BLaER1 treated with 17β-estradiol and CSF1 and Interleukin-3, amounts not matched to agents 10 nM and 100 nM (cell line): ENCODE results near the gene MUC5AC.
"Not testable (repeated sequence)": the region's sequence is repeated elsewhere in the genome, so short reads cannot be mapped to it uniquely, and the experiment has no call there.

ENCODE experiments used
- H3K27ac ChIP-seq, 11 experiments: shearing (Covaris generic); formaldehyde crosslinking; 2 replicates each; pipeline ENCODE4 v1.8.1; 2022
- H3K27me3 ChIP-seq, 11 experiments: shearing (Covaris generic); formaldehyde crosslinking; 2 replicates each; pipeline ENCODE4 v1.8.1; 2022
- H3K36me3 ChIP-seq, 11 experiments: shearing (Covaris generic); formaldehyde crosslinking; 2 replicates each; pipeline ENCODE4 v1.8.1; 2022
- H3K4me1 ChIP-seq, 10 experiments: shearing (Covaris generic); formaldehyde crosslinking; 2 replicates each; pipeline ENCODE4 v1.8.1; 2022
- H3K4me2 ChIP-seq, 11 experiments: shearing (Covaris generic); formaldehyde crosslinking; 2 replicates each; pipeline ENCODE4 v1.8.1; 2022
- H3K4me3 ChIP-seq, 10 experiments: shearing (Covaris generic); formaldehyde crosslinking; 2 replicates each; pipeline ENCODE4 v1.8.1; 2022
- H3K9ac ChIP-seq, 11 experiments: shearing (Covaris generic); formaldehyde crosslinking; 2 replicates each; pipeline ENCODE4 v1.8.1; 2022
- H3K9me3 ChIP-seq, 11 experiments: shearing (Covaris generic); formaldehyde crosslinking; replicated peaks in 1 of 11; 2 replicates each; pipeline ENCODE4 v1.8.1; 2022
- H4K20me1 ChIP-seq, 11 experiments: shearing (Covaris generic); formaldehyde crosslinking; 2 replicates each; pipeline ENCODE4 v1.8.1; 2022
- Cebpa-rat ChIP-seq, 11 experiments: shearing (Covaris generic); IDR thresholded peaks; 2 replicates each; pipeline ENCODE4 v1.8.1; 2022

Gene MUC5AC

DNA sequence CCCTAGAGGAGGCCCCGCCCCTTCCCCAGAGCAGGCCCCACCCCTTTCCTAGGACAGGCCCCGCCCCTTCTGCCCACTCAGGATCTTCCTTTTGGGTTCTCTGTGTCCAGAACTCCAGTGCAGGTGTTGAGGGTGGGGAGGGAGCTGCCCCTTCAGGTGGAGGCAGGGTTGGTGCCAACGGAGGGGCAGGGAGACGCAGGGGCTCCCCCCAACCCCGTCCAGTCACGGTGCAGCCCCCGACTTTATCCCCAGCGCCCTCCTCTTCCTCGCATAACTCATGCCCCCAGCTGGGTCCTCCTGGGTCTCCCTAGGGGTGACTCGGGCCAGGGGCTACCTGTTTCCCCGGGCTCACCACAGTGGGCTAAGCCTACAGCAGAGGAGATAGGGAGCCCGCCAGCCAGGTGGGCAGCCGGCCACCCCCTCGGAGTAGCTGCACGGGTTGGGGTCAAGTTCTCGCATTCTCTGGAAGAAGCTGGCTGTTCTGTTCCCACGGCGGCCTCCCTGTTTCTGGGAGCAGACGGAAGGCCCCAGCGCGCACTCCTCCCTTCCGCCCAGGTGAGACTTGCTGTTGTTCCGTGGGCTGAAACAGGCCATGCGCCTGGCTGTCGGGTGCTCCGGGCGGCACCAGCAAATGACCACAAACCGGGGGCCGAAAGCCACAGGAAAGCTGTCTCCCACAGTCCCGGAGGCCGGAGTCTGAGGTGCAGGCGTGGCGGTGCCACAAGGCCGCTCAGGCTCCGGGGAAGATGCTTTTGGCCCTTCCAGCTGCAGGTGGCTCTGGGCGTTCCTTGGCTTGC, 44.1 kb upstream of the MUC5AC start:
- Histone ChIP-seq H3K27me3 (no peaks in the 10 kb centered on the region; a peak in 1 of 22 replicates), H3K9ac (no peak overlapping the region)

DNA sequence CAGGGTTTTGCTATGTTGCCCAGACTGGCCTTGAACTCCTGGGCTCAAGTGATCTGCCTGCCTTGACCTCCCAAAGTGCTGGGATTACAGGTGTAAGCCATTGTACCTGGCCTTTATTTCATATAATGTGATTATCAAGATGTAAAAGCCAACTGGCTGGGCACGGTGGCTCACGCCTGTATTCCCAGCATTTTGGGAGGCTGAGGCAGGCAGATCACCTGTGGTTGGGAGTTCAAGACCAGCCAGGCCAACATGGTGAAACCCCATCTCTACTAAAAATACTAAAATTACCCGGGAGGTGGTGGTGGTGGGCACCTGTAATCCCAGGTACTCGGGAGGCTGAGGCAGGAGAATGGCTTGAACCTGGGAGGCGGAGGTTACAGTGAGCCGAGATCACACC, 42.5 kb upstream of the MUC5AC start:
- not testable (repeated sequence) for H3K27me3 ChIP-seq, H3K4me2 ChIP-seq, H3K36me3 ChIP-seq, H3K4me1 ChIP-seq, H3K9ac ChIP-seq, H4K20me1 ChIP-seq, H3K9me3 ChIP-seq, H3K27ac ChIP-seq, H3K4me3 ChIP-seq

More for the DNA sequence above, 44.1 kb upstream of the MUC5AC start:
- Histone ChIP-seq H3K36me3 (no peaks in the 10 kb centered on the region), H4K20me1 (no peaks in the 10 kb centered on the region; a peak in 2 of 22 replicates), H3K4me2 (no peak overlapping the region), H3K9me3 (peaks cover 0 to 4% (median 0%) of the 10 kb centered on the region in 11 experiments; a peak in 1 of 22 replicates), H3K4me3 (no peak overlapping the region), H3K27ac (no peak overlapping the region), H3K4me1 (peaks cover 0 to 5% (median 0%) of the 10 kb centered on the region in 10 experiments; a peak in 1 of 20 replicates)
- TF ChIP-seq Cebpa-rat (IDR thresholded peaks at IDR 0.05), result no peak

GRCh38 chr11:1116104-1116503, 41.6 kb upstream of the MUC5AC start:
- Histone ChIP-seq H3K36me3 (no peaks in the 10 kb centered on the region), H3K9me3 (peaks cover 0 to 4% (median 0%) of the 10 kb centered on the region in 11 experiments; a peak in 1 of 22 replicates), H3K4me3 (no peak overlapping the region), H3K27me3 (no peaks in the 10 kb centered on the region; a peak in 2 of 22 replicates), H3K4me1 (peaks cover 0 to 5% (median 0%) of the 10 kb centered on the region in 10 experiments; a peak in 1 of 20 replicates), H3K27ac (no peak overlapping the region), H3K9ac (no peak overlapping the region), H3K4me2 (no peak overlapping the region), H4K20me1 (peaks cover 0 to 15% (median 0%) of the 10 kb centered on the region in 11 experiments; a peak in 4 of 22 replicates)
- TF ChIP-seq Cebpa-rat (IDR thresholded peaks at IDR 0.05), result no peak

DNA sequence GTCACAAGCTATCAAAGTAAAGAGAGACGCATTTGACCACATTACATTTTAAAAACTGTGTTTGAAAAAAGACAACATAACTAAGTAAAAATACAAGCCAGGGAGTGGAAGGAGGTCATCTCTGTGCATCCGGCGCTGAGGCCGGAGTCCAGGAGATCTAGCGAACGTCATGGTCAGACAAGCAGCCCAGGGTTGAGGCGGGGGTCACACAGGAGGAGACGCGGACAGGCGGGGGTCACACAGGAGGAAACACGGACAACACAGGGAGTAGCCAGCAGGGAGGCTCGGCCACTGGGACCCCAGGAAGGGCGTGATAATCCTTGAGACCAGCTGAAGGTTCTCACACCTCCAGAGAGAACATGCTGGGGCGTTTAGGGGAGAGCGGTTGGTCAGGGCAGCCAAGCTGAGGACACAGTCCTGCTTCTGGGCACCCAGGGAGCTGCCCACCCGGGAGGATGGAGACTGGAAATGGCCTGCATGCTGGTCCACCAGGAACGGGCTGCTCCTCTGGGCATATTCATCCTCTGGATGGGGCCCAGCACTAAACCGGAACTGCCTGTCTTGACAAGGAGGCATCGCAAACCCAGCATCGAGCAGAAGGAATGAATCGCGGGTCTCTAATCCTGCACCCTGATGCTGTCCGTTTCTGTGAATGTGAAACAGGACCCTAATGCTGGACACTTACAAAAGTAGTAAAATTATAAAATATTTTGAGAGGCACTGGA, 40.9 kb upstream of the MUC5AC start:
- Histone ChIP-seq H3K9me3 (peaks cover 0 to 4% (median 0%) of the 10 kb centered on the region in 11 experiments; a peak in 1 of 22 replicates), H3K27ac (no peak overlapping the region), H3K4me2 (no peak overlapping the region), H3K27me3 (peaks cover 0 to under 1% (median 0%) of the 10 kb centered on the region in 11 experiments; a peak in 2 of 22 replicates), H4K20me1 (peaks cover 0 to 15% (median 0%) of the 10 kb centered on the region in 11 experiments; a peak in 4 of 22 replicates), H3K36me3 (no peaks in the 10 kb centered on the region), H3K9ac (no peak overlapping the region), H3K4me3 (no peak overlapping the region), H3K4me1 (peaks cover 0 to 5% (median 0%) of the 10 kb centered on the region in 10 experiments; a peak in 1 of 20 replicates)
- TF ChIP-seq Cebpa-rat (IDR thresholded peaks at IDR 0.05), result no peak

DNA sequence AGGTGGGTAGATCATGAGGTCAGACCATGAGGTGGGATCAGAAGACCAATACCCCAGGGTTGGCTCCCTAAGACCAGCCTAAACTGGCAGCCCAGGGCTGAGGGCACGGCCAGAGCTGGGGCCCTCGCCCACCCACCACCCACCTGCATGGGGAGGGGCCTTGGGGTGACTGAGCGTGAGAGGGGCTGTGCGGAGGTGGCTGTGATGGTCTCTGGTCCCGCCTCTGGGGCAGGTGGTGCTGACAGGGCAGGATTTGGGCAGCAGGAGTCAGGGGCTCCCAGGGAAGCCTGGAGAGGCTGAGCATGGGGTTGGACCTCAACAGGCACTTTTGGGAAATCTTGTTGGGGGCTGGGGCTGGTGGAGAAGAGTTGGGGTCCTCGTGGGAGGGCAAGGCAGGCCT, 39.8 kb upstream of the MUC5AC start:
- H3K4me1 ChIP-seq, result no peaks in the 10 kb centered on the region

DNA sequence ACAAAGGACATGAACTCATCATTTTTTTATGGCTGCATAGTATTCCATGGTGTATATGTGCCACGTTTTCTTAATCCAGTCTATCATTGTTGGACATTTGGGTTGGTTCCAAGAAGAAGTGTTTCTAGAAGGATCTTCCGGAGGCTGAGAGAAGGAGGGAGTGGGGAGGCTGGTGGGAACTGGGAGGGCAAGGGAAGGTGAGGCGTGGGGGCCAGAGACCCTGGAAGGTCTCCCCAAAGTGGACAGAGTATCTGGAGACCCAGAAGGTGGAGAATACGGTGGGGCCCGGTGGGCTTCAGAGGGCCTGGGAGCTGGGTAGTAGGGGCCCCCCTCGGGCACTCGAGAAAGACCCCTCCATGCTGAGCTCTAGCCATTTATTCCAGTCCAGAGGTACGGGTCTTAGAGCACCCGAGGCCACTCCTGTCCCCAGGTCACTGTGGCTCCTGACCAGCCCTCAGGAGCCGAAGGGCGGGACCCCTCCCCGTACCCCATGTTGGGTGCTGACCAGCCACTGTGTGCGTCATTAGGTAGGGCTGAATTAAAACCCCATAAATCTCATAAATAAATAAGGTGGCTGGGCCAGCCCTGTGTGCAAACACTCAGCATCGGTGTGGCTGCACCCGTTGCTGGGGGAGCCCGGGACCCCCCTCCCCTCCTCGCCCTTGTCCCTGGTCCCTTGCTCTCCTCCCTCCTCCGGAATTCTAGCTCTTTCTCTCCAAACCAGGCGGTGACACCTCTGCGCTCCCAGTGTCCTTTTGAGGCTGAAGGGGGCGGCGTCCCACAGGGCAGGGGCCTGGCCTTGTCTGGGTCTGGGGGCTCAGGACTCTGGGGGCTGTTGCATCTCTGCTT, 38.8 kb upstream of the MUC5AC start:
- Histone ChIP-seq H3K4me3 (no peak overlapping the region), H3K4me1 (no peaks in the 10 kb centered on the region), H3K4me2 (no peak overlapping the region), H3K9ac (no peak overlapping the region), H4K20me1 (peaks cover 0 to 15% (median 0%) of the 10 kb centered on the region in 11 experiments; a peak in 5 of 22 replicates), H3K27ac (no peak overlapping the region), H3K9me3 (no peaks in the 10 kb centered on the region), H3K27me3 (peaks cover 0 to 9% (median 3%) of the 10 kb centered on the region in 11 experiments; a peak in 7 of 22 replicates), H3K36me3 (no peaks in the 10 kb centered on the region)
- TF ChIP-seq Cebpa-rat (IDR thresholded peaks at IDR 0.05), result no peak

More for the DNA sequence above, 39.8 kb upstream of the MUC5AC start:
- Histone ChIP-seq H3K27ac (no peak overlapping the region), H3K4me2 (no peak overlapping the region), H3K4me3 (no peak overlapping the region), H4K20me1 (peaks cover 0 to 15% (median 0%) of the 10 kb centered on the region in 11 experiments; a peak in 5 of 22 replicates), H3K36me3 (no peaks in the 10 kb centered on the region), H3K27me3 (peaks cover 0 to 9% (median 0%) of the 10 kb centered on the region in 11 experiments; a peak in 5 of 22 replicates), H3K9ac (no peak overlapping the region), H3K9me3 (no peaks in the 10 kb centered on the region)
- TF ChIP-seq Cebpa-rat (IDR thresholded peaks at IDR 0.05), result no peak

- peaks cover 0 to 15% (median 0%) of the 10 kb centered on the region in 11 experiments; a peak in 4 of 22 replicates for H4K20me1 ChIP-seq
- H3K4me1 ChIP-seq, result no peaks in the 10 kb centered on the region
- no peak overlapping the region for H3K27ac ChIP-seq
- H3K27me3 ChIP-seq, result peaks cover 0 to 10% (median 3%) of the 10 kb centered on the region in 11 experiments; a peak in 7 of 22 replicates
- no peaks in the 10 kb centered on the region for H3K36me3 ChIP-seq
- TF ChIP-seq Cebpa-rat (IDR thresholded peaks at IDR 0.05), result no peak
- no peak overlapping the region for H3K9ac ChIP-seq
- H3K9me3 ChIP-seq, result 0 out of 22 replicates have a peak, but pooled peaks cover 0 to under 1% (median 0%) of the 10 kb centered on the region in 11 experiments
- H3K4me2 ChIP-seq, result no peak overlapping the region
- no peak overlapping the region for H3K4me3 ChIP-seq
Measured at GRCh38 chr11:1119604-1120146, 38.1 kb upstream of the MUC5AC start.
